GM19193 (cell line): ENCODE results near the gene PRR29.
A peak's percentile ranks its signal among the peaks of the same experiment; 100 is the strongest.

Experiments
- POLR2A ChIP-seq: IDR thresholded peaks from 4 replicates; pipeline ENCODE4 v1.6.1; 2011; ENCODE audit not compliant: insufficient read depth, insufficient read length; ENCODE audit errors: extremely low read depth

Gene PRR29

DNA sequence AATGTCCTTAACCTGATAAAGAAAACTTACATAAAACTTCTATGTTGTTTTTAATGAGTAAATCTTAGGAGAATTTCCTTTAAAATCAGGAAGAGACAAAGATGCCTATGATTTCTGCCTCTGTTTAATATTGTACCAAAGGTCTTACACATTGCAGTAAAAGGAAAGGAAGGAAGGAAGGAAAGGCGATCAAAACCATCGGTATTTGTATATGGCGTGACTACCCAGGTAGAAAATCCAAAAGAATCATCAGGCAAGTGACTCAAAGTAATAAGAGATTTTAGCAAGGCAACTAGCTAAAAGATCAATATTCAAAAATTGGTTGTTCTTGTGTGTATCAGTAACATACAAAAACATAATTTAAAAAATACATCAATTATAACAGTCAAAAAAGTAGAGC is 18.8 kb downstream of the PRR29 start:
- no peak for TF ChIP-seq POLR2A

DNA sequence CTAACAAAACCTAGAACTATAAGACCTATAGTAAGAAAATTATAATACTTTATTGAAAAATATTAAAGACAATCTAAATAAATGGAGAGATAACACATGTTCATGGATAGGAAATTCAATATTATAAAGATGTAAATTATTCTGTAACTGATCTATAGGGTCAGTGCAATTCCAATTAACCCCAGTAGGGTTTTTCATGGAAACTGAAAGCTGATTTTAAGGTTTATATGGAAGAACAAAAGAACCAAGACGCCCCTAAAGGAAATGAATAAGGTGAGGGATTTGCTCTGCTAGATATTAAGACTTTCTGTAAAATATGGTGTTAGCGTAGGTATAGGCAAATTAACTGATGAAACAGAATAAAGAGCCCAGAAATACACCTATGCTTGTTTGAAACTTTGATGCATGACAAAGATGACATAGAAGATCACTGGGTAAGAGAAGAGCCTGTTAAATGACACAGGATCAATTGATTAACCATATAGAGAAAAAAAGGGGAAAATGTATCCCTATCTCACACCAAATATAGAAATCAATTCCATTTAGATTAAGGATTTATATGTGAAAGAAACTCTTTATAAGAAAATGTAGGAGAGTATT is 19.3 kb downstream of the PRR29 start:
- no peak for TF ChIP-seq POLR2A

DNA sequence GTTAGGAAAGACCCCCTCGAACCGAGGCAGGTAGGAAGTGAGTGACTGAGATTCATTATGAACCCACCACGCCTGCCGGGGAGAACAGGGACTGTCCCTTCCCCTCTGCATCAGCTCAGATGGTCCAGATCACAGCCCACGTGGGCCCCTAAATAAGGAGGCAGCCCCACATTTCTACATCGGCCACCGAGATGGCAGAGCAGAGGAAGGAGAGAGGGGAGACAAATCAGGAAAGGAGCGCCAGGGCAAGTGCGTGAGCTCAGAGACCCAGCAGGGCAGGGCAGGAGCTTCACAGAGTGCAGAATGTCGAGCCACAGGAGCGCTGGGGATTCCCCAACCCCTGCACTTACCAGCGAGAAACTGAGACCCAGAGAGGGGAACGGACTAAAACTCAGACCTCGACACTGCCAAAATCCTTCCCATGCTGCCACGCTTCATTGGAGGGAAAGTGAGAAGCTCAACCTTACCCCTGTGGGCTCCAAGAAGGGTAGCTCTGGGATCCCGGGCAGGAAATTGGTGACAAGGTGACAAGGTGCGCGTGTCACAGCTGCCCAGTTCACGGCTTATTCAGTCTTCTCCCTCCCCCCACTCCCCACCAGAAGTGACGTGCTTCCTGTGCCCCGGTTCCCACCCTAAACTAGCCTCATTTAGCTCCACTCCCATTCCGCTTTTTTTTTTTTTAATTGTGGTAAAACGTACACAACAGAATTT is 22.1 kb downstream of the PRR29 start, which contains the start of gene ICAM2:
ICAM2 (minus strand) TSS at position 578 of the 711 bp plus-strand sequence. CDS start 13,942 bp downstream, outside the sequence.
- peak; percentile 78 for TF ChIP-seq POLR2A

DNA sequence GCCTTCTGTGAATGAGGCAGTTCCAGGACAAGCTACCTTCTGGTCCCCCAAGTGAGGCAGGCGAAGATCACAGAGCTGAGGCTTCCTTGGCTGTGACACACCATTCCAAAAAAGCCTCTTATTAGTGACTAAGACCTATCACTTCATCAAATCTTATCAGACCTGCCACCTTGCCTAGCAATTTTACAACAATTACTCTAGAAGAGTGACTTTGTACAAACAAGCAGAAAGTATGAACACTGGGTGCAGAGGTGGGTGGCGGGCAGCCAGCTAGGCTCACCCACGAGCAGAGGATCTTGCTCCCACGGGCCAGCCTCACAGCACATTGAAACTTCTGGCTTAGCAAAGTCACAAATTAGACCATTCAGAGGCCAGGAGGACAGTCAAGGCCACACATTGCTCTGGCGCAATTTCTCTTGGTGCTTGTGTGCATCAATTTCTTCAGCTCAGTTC is 24.5 kb downstream of the PRR29 start:
- no peak for TF ChIP-seq POLR2A

DNA sequence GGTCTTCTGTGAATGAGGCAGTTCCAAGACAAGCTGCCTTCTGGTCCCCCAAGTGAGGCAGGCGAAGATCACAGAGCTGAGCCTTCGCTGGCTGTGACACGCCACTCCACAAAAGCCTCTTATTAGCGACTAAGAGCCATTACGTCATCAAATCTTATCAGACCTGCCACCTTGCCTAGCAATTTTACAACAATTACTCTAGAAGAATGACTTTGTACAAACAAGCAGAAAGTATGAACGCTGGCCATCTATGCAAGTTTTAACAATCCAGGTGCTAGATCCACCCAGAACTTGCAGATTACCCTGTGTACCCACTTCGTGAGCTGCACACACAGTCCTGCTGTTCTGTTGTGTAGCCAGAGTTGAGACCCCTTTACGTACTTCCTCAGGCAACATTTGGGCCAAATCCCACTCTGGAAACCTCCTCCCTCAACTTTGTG is 26.1 kb downstream of the PRR29 start:
- no peak for TF ChIP-seq POLR2A

DNA sequence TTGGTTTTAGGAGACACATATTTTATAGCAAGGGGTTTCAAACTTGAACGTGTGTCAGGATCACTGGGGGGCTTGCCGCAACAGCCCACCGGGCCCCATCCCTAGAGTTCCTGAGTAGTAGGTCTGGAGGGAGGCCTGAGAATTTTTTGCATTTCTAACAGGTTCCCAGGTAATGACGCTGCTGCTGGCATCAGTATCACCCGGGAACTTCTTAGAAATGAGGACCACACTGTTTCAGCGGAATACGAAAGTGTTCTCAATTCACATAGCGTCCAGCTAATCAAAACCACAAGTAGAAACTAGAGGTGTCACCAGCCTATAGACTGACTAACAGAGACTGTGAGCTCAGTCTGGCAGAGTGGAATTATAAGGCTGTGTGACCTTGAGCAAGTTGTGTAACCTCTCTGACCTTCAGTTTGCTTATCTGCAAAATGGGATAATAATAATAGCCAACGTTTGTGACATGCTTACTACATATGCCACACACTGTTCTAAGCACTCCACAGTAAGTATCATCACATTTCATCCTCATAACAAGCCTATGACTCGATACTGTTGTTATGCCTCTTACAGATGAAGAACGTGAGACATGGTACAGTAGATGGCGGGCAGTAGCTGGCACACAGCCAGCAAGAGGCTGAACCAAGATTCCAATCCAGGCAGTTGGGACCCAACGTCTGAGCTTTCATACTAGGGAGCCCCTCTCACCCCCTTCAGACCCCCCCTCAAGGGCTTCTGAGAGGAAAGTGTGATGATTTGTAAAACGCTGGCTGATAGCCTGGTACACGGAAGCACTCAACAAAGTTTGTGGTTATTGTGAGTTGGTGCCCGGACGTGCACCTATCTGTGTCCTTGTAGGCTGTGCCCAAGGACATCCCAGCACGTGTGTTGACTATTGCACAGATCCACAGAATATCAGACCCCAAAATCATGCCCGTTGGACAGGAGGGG is 26.9 kb downstream of the PRR29 start:
- TF ChIP-seq POLR2A = no peak

DNA sequence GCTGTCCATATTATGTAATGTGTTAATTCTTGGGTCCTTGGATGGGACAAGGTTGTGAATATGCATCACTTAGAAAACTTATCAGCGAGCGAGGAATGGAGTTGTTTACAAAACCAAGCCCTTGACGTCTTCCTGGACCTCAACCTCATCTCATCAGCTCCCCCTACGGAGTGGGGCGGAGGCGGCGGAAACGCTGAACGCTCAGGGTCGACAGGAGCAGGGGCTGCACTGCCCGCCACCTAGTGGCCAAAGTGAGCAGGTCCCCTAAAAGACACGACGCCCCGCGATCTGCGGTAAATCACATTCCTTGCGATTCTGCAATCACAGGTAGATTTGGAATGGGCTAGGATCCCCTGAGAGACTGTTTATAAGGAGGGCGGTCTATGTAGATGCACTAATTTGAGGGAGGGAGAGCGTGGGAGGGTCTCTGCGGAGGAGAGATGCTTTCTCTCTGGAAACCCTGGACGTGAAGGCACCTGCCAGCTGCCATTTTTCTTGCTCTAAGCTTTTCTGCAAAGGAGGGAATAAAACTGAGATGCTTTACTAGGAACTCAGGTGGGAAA is 27.7 kb downstream of the PRR29 start:
- peak; percentile 23 for TF ChIP-seq POLR2A

DNA sequence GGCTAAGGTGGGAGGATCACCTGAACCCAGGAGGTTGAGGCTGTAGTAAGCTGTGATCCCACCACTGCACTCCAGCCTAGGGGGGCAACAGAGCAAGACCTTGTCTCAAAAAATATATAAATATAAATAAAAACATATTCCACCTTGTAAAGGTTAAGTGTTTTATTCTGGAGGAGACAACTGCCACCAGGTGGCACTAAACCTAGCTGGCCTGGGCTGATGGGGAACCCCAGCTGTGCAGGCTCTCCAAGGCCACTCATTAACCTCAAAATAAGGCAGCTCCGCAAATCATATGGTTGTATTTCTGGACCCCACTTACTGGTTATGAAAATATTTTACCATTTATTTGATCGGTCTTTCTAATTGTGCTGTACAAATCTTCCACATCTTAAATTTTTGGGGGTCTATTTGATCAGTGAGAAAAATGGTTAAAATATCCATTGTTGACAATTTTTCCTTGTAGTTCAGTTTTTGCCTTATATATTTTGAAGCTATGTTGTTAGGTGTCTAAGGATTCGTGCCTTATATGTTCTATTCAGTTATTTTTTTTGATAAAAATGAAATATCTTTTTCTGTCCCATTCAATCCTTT is 30.8 kb downstream of the PRR29 start:
- TF ChIP-seq POLR2A = no peak

DNA sequence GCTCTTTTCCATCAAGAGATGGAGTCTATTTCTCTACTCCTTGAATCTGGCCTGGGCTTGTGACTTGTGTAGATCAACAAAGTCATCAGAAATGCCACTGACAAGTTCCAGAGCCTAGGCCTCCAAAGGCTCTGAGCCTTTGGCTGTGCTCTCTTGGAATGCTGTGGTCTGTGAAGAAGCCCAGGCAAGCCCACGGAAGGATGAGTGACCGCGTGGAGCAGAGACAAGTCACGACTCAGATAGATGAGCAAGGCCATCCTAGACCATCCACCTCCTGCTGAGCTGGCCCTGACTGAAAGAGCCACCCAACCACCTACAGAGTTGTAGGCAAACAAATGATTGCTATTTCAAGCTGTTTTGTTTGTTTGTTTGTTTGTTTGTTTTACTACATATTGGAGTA is 33.9 kb downstream of the PRR29 start:
- no peak for TF ChIP-seq POLR2A

DNA sequence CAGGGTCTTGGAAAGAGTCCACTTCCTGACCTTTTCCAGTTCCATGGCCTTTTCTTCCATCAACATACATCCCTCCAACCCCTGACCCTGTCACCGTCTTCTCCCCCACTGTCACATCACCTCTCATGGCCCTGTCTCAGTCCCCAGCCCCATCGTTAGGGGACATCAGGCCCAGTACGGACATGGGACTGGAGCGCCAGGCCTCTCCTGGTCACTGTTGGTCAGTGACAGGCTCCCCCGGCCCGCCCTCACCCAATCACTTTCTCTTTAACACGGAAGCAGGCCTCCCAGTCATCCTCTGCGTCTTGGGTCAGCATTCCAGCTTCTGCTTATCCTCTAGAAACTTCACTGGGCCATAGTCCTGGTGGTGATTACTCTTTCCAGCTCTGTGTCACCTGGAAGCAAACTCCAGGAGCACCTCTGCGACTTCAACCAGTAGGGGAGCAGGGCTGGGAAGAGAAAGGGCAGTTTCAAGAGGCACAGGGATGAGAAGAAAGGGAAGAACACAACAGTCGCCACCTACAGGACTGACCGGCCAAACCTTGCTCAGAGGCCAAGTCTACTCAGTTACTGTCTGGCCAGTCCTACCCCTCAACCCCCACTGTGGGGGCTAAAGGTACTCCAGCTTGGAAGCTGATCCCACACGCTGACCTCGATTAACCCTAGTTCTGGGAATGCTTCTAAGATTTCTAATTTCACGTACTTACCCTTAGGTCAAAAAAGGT is 38.2 kb downstream of the PRR29 start:
- no peak for TF ChIP-seq POLR2A

DNA sequence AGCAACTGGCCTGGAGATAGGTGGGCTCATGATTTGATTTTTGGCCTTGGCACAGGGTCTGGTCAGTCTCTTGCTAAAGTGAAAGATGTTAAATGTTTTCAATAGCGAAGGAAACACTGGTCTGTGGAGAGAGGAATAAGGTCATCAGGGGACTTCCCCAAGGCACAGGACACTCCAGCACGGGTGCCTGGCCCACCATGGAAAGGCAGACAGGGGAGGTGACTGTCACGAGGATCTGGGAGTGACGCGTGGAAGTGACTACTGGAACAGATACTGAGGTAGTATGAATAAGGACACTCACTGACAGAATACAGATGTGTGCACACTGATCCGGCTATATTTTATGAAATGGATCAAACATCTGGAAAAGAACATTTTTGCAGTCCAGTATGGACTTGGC is 39.0 kb downstream of the PRR29 start:
- TF ChIP-seq POLR2A = no peak

DNA sequence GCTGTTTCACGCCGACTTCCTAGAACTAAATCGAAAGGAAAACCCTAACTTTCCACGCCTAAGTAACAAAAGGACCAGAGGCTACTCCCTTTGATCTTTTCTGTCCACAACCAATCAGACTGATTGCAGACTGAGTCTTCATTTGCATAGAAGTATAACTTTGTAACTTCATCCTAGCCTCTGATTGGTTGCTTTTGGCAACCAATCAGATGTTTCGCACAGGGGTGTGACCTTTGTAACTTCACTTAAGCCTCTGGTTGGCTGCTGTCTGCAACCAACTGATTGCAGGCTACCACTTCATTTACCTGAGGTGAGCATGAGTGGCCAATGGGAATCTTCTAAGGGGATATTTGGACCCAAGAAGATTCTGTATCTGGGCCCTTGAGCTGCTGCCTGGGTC is 39.7 kb downstream of the PRR29 start:
- no peak for TF ChIP-seq POLR2A

DNA sequence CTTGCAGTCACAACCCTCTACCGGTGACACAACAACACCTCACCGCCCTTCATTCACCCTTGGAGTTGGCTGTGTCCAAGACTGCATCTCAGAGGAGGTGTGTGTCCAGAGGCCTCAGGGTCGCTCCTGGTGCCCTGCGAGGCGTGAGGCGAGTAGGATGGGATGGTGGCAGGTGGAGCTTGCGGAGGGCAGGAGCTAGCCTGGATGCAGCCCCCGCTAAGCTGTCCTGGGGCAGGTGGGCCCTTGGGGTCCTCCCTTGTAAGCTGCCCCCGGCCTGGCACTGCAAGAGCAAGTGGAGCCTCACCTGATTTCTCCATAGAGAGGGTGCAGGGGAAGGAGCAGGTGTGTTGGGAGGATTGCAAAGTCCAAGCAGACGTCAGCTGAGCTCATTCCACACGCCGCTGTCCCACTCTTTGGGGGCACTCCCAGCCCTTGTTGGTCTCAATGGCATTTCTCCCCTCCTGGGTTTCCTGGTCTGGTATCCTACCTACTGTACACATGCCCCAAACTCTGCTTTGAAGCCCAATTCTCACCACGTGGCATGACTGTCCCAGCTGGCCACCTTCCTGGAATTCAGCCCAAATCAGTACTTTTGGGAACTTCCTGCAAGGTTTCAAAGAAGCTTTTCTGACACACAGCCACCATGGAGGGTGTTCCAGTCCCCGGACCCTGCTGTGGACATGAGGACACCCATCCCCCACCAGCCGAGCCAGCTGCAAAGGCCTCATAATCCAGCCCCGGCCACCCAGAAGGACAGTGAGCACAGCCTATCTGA is 40.4 kb downstream of the PRR29 start:
- TF ChIP-seq POLR2A = no peak
